ENCODE data around the gene TMEM129.

TMEM129 gene

GRCh38 chr4:1721003-1721665 is at the start of gene TMEM129, which contains the start of gene TACC3:
TMEM129 (minus strand) TSS chr4:1721323; CDS start chr4:1720837, 486 bp downstream.
TACC3 (plus strand) TSS chr4:1721521; CDS start chr4:1723422, 1,901 bp downstream.
- H3K4me1 ChIP-seq (ENCODE audit: control insufficient read depth, insufficient read depth, low read length) = peaks cover 36% of the 10 kb centered on the region
- peak within 1 kb of the TSS; percentile 84 to 86 for H3K9ac ChIP-seq (ENCODE audit: low read length in 2 of 2)

DNA sequence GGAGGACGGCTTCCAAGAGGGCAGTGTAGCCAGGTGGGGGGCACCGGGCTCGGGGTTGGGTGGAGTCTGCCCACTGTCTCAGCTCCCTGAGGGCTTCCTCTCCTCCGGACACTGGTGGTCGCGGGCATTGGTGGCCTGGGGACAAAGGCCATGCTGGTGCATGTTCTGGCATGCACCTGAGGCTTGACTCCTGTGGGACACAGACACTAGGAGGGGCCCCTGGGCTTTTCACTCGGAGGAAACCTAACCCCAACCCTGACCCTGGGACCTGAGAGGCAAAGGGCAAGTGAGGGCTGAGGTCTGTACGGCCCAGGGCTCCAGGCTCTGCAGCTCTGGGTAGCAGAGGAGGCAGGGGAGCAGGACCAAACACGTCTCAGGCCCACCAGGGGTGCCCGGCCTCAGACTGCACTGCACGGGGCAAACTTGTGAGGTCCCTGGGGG is 49.7 kb upstream of the TMEM129 start:
- Histone ChIP-seq H3K27ac (ENCODE audit: low read length) (no peak overlapping the region), H3K27me3 (ENCODE audit: control insufficient read depth in 1 of 2, insufficient read depth in 2 of 2, low read length in 2 of 2) (peaks cover 8 to 18% of the 10 kb centered on the region in 2 donors), H3K4me3 (ENCODE audit: low read length in 2 of 2) (no peak overlapping the region), H3K9me3 (ENCODE audit: control insufficient read depth in 2 of 2, low read length in 2 of 2) (no peaks in the 10 kb centered on the region), H3K36me3 (ENCODE audit: control insufficient read depth in 2 of 2, insufficient read depth in 2 of 2, low read length in 2 of 2) (no peaks in the 10 kb centered on the region), H3K4me1 (ENCODE audit: control insufficient read depth, insufficient read depth, low read length) (no peaks in the 10 kb centered on the region), H3K9ac (ENCODE audit: low read length in 2 of 2) (no peak overlapping the region)

More at GRCh38 chr4:1721003-1721665, at the start of gene TMEM129, which contains the start of gene TACC3:
- H3K4me3 ChIP-seq (ENCODE audit: low read length in 2 of 2) = peak within 1 kb of the TSS; percentile 74 to 90
- peaks cover 13 to 21% of the 10 kb centered on the region in 2 donors for H3K36me3 ChIP-seq (ENCODE audit: control insufficient read depth in 2 of 2, insufficient read depth in 2 of 2, low read length in 2 of 2)
- peak within 1 kb of the TSS; percentile 90 for H3K27ac ChIP-seq (ENCODE audit: low read length)
- H3K27me3 ChIP-seq (ENCODE audit: control insufficient read depth in 1 of 2, insufficient read depth in 2 of 2, low read length in 2 of 2) = no peaks in the 10 kb centered on the region
- no peaks in the 10 kb centered on the region for H3K9me3 ChIP-seq (ENCODE audit: control insufficient read depth in 2 of 2, low read length in 2 of 2)

DNA sequence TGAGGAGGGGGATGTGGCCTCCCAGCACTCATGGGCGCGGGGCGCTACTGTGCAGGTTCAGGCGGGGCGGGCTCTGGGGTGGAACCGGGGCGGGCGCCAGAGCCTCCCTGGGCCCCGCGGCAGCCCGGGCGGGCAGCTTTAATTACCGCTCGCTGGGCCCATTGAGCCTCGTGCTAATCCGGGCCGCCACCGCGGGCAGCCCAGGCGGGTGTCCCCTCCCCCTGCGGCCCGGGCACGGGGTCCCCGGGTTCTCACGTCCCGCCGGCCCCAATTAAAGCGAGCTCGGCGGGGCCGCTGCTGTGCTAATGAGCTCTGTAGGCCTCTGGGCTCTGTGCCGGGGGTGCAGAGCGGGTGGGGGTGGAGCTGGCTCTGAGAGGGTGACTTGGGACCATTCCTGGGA is 49.1 kb upstream of the TMEM129 start:
- Histone ChIP-seq H3K4me1 (ENCODE audit: control insufficient read depth, insufficient read depth, low read length) (no peaks in the 10 kb centered on the region), H3K36me3 (ENCODE audit: control insufficient read depth in 2 of 2, insufficient read depth in 2 of 2, low read length in 2 of 2) (no peaks in the 10 kb centered on the region), H3K27me3 (ENCODE audit: control insufficient read depth in 1 of 2, insufficient read depth in 2 of 2, low read length in 2 of 2) (peaks cover 8 to 18% of the 10 kb centered on the region in 2 donors), H3K27ac (ENCODE audit: low read length) (no peak overlapping the region), H3K9me3 (ENCODE audit: control insufficient read depth in 2 of 2, low read length in 2 of 2) (no peaks in the 10 kb centered on the region), H3K4me3 (ENCODE audit: low read length in 2 of 2) (no peak overlapping the region), H3K9ac (ENCODE audit: low read length in 2 of 2) (no peak overlapping the region)

DNA sequence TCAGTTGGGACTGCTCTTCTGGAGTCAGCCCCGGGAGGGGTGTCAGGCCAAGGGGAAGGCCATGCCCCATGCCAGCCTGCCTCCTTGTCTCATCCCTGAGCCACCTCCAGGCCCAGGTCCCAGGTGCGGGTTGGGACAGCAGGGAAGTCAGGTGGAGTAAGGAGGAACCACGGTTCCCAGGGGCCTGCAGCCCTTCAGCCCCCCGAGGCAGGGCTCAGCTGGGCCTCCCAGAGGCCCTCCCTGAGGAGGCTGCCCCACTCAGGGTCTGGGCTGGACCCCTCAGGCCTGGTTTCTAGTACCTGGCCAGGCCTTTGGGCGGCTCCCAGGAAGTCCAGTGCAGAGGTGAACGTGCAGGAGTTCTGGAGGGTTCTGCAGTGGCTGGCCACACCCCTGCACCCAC is 48.6 kb upstream of the TMEM129 start:
- Histone ChIP-seq H3K27me3 (ENCODE audit: control insufficient read depth in 1 of 2, insufficient read depth in 2 of 2, low read length in 2 of 2) (peaks cover 8 to 18% of the 10 kb centered on the region in 2 donors), H3K4me3 (ENCODE audit: low read length in 2 of 2) (no peak overlapping the region), H3K9me3 (ENCODE audit: control insufficient read depth in 2 of 2, low read length in 2 of 2) (no peaks in the 10 kb centered on the region), H3K27ac (ENCODE audit: low read length) (no peak overlapping the region), H3K4me1 (ENCODE audit: control insufficient read depth, insufficient read depth, low read length) (no peaks in the 10 kb centered on the region), H3K36me3 (ENCODE audit: control insufficient read depth in 2 of 2, insufficient read depth in 2 of 2, low read length in 2 of 2) (no peaks in the 10 kb centered on the region), H3K9ac (ENCODE audit: low read length in 2 of 2) (no peak overlapping the region)

DNA sequence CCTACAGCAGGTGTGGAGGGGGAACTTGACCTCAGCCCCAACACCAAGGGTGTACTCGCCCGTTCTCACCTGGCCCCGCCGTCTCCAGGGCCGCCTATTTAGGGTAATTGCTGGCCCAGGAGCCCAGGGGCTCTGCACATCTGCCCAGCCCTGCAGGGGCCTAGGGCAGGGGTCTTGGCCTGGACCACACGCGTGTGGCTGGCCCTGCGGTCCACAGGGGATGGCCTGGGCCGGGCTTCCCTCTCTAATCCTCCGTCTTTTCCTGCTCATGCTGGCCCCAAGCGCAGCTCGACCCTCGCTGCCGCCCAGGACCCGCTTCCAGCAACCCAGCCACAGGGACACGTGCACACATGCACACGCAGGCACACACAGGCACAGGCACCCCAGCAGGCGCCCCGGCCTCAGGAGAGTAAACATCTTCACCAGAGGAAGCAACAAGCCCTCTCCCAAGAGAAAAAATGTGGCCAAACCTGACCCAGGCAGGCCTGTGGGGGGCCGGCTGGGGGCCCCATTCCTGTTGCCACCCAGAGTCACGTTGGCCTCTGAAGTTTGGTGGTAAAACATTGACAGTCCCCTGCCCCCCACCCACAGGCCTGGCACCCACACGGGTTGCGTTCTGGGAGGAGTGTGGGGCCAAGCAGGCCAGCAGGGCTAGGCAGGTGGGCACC is 47.4 kb upstream of the TMEM129 start:
- no peak overlapping the region for H3K4me3 ChIP-seq (ENCODE audit: low read length in 2 of 2)
- peaks cover 6% of the 10 kb centered on the region for H3K4me1 ChIP-seq (ENCODE audit: control insufficient read depth, insufficient read depth, low read length)
- no peak overlapping the region for H3K27ac ChIP-seq (ENCODE audit: low read length)
- no peak overlapping the region for H3K9ac ChIP-seq (ENCODE audit: low read length in 2 of 2)
- H3K27me3 ChIP-seq (ENCODE audit: control insufficient read depth in 1 of 2, insufficient read depth in 2 of 2, low read length in 2 of 2) = peaks cover 8 to 18% of the 10 kb centered on the region in 2 donors
- no peaks in the 10 kb centered on the region for H3K36me3 ChIP-seq (ENCODE audit: control insufficient read depth in 2 of 2, insufficient read depth in 2 of 2, low read length in 2 of 2)
- H3K9me3 ChIP-seq (ENCODE audit: control insufficient read depth in 2 of 2, low read length in 2 of 2) = no peaks in the 10 kb centered on the region

DNA sequence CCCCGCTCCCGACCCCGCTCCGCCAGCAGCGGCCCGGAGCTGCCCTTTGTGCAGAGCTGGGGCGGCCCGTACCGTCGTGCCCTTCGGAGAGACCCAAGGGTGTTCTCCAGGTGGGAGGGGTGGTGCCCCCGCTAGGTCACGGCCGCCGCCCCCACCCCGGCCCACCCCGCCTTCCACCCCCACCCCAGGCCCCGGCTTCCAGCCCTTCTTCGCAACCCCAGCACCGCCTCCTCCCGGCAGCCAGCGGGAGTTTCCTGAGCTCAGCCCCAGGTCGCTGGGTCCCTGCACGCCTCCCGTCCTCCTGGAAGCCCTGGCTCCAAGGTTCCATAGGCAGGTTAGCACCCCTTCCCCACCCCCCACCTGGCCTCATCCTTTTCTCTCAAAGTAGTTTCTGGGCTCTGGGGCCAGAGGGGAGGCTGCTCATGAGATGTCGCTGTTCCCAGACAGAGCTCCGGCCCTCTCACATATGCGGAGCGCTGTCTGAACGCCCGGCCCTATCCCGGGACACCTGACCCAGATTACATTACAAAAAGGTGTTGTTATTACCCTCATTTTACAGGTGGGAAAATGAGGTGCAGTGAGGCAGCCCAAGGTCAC is 46.7 kb upstream of the TMEM129 start:
- H3K4me1 ChIP-seq (ENCODE audit: control insufficient read depth, insufficient read depth, low read length) = peaks cover 6% of the 10 kb centered on the region
- no peak overlapping the region for H3K9ac ChIP-seq (ENCODE audit: low read length in 2 of 2)
- peaks cover 8 to 18% of the 10 kb centered on the region in 2 donors for H3K27me3 ChIP-seq (ENCODE audit: control insufficient read depth in 1 of 2, insufficient read depth in 2 of 2, low read length in 2 of 2)
- no peaks in the 10 kb centered on the region for H3K9me3 ChIP-seq (ENCODE audit: control insufficient read depth in 2 of 2, low read length in 2 of 2)
- H3K27ac ChIP-seq (ENCODE audit: low read length) = no peak overlapping the region
- H3K4me3 ChIP-seq (ENCODE audit: low read length in 2 of 2) = no peak overlapping the region
- no peaks in the 10 kb centered on the region for H3K36me3 ChIP-seq (ENCODE audit: control insufficient read depth in 2 of 2, insufficient read depth in 2 of 2, low read length in 2 of 2)

- Histone ChIP-seq H3K4me1 (ENCODE audit: control insufficient read depth, insufficient read depth, low read length) (peaks cover 6% of the 10 kb centered on the region), H3K9me3 (ENCODE audit: control insufficient read depth in 2 of 2, low read length in 2 of 2) (no peaks in the 10 kb centered on the region), H3K27me3 (ENCODE audit: control insufficient read depth in 1 of 2, insufficient read depth in 2 of 2, low read length in 2 of 2) (peaks cover 8 to 18% of the 10 kb centered on the region in 2 donors), H3K36me3 (ENCODE audit: control insufficient read depth in 2 of 2, insufficient read depth in 2 of 2, low read length in 2 of 2) (no peaks in the 10 kb centered on the region), H3K27ac (ENCODE audit: low read length) (no peak overlapping the region), H3K9ac (ENCODE audit: low read length in 2 of 2) (no peak overlapping the region), H3K4me3 (ENCODE audit: low read length in 2 of 2) (no peak overlapping the region)
Observed at GRCh38 chr4:1767061-1767769, 46.1 kb upstream of the TMEM129 start.

DNA sequence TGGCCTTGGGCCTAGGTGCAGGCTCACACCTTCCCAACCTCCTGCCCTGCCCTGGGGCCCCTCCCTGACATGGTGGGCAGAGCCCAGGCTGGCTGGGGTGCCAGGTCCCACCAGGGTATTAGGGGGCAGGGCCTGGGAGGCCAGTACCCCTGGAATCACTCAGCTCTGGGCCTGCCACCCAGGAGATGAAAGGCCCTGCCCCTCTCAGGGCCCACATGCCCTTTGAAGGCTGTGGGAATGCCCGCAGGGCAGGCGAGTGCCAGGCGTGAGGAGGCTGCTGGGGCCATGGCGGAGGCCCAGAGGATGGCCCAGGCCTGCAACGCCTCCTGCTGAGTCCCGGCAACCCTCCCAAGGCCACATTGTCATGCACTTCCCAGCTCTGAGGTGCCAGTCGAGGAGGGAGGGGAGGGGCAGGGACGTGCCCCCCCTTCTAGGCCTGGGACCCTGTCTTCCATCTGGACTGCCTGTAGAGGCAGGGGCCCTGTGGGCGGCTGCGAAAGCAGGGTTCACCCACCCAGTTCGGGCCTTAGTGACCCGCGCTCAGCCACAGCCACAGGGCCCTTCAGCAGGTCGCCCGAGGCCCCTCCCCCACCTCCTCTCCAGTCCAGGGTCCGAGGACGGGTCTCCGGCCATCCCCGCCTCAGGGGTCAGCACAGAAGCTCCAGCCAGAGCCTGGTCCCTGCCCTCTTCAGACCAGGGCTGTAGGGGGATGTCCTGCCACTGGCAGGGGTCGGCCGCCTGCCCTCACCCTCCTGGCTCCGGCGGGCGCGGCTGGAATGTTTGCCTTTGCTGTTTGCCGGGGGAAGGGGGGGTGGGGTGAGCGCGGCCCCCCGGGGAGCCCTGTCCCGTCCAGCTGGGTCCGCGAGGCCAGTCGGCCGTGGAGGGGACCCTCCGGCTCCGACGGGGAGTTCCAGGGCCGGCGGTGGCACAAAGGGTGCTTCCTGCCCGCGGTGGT is 45.3 kb upstream of the TMEM129 start:
- H3K4me3 ChIP-seq (ENCODE audit: low read length in 2 of 2) = no peak overlapping the region
- peaks cover 6% of the 10 kb centered on the region for H3K4me1 ChIP-seq (ENCODE audit: control insufficient read depth, insufficient read depth, low read length)
- no peaks in the 10 kb centered on the region for H3K36me3 ChIP-seq (ENCODE audit: control insufficient read depth in 2 of 2, insufficient read depth in 2 of 2, low read length in 2 of 2)
- peaks cover 8 to 12% of the 10 kb centered on the region in 2 donors for H3K27me3 ChIP-seq (ENCODE audit: control insufficient read depth in 1 of 2, insufficient read depth in 2 of 2, low read length in 2 of 2)
- H3K9me3 ChIP-seq (ENCODE audit: control insufficient read depth in 2 of 2, low read length in 2 of 2) = no peaks in the 10 kb centered on the region
- no peak overlapping the region for H3K9ac ChIP-seq (ENCODE audit: low read length in 2 of 2)
- no peak overlapping the region for H3K27ac ChIP-seq (ENCODE audit: low read length)

- H3K9me3 ChIP-seq (ENCODE audit: control insufficient read depth in 2 of 2, low read length in 2 of 2) = no peaks in the 10 kb centered on the region
- no peaks in the 10 kb centered on the region for H3K36me3 ChIP-seq (ENCODE audit: control insufficient read depth in 2 of 2, insufficient read depth in 2 of 2, low read length in 2 of 2)
- H3K27me3 ChIP-seq (ENCODE audit: control insufficient read depth in 1 of 2, insufficient read depth in 2 of 2, low read length in 2 of 2) = peaks cover 8 to 11% of the 10 kb centered on the region in 2 donors
- no peak overlapping the region for H3K27ac ChIP-seq (ENCODE audit: low read length)
- H3K4me3 ChIP-seq (ENCODE audit: low read length in 2 of 2) = no peak overlapping the region
- H3K9ac ChIP-seq (ENCODE audit: low read length in 2 of 2) = no peak overlapping the region
- peaks cover 6% of the 10 kb centered on the region for H3K4me1 ChIP-seq (ENCODE audit: control insufficient read depth, insufficient read depth, low read length)
Observed at GRCh38 chr4:1765409-1766072, 44.4 kb upstream of the TMEM129 start.

All from stomach smooth muscle (tissue), 2 donors.